ENCODE data around the gene RNF187. TPM values are rescaled to one million over a fixed set of nuclear protein-coding genes. Genes with fewer than 3 reads are reported as not detected.

The RNF187 gene
- total RNA-seq, 1 donor from 2014 or later: 153 TPM

GRCh38 chr1:228455715-228456114 is 31.5 kb upstream of the RNF187 start:
- no peak for DNase-seq (ENCODE audit: low spot score)
- Mint-ChIP-seq H3K36me3 (ENCODE audit: low read depth, unreplicated experiment) (peaks cover 6% of the 10 kb centered on the region), H3K4me1 (ENCODE audit: unreplicated experiment) (peaks cover 15% of the 10 kb centered on the region), H3K9me3 (ENCODE audit: unreplicated experiment) (no peaks in the 10 kb centered on the region), H3K4me3 (ENCODE audit: unreplicated experiment) (no peak overlapping the region), H3K27ac (ENCODE audit: unreplicated experiment) (no peak overlapping the region), H3K27me3 (ENCODE audit: unreplicated experiment) (peaks cover 8% of the 10 kb centered on the region)
- TF ChIP-seq, protein P1, sequence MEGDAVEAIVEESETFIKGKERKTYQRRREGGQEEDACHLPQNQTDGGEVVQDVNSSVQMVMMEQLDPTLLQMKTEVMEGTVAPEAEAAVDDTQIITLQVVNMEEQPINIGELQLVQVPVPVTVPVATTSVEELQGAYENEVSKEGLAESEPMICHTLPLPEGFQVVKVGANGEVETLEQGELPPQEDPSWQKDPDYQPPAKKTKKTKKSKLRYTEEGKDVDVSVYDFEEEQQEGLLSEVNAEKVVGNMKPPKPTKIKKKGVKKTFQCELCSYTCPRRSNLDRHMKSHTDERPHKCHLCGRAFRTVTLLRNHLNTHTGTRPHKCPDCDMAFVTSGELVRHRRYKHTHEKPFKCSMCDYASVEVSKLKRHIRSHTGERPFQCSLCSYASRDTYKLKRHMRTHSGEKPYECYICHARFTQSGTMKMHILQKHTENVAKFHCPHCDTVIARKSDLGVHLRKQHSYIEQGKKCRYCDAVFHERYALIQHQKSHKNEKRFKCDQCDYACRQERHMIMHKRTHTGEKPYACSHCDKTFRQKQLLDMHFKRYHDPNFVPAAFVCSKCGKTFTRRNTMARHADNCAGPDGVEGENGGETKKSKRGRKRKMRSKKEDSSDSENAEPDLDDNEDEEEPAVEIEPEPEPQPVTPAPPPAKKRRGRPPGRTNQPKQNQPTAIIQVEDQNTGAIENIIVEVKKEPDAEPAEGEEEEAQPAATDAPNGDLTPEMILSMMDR (IDR thresholded peaks at IDR 0.05; ENCODE audit: unreplicated experiment): no peak

DNA sequence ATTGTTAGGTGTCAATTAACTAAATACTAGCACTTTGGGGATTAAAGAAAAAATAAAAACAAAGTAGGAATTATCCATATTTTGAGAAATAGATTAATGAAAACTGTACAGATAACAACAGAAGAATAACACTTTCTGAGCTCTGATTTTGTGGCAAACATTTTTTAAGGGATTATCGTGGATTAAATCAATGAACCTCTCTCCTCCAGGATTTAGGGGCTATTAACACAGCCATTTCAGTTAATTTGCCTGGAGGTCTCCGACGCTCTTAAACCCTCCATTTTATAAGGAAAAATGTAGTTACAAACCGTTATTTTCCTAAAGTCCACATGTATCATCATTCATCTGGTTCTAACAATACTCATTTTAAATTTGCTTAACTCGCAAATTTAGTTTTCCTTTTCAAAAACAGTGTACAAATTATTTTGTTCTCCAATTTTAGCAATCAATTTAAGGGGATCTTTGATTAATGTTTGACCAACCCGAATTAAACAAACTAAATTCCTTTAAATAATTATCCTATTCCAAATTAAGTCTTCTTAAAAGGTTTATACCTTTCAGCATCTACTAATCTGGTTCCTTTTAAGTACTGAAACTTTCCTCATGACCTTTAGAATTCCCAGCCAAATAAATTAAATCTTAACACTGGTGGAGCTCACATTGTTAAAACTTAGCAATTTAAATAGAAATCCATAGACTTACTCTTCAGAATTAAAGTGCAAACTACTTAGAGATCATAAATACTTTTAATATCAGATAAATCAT is 30.7 kb upstream of the RNF187 start:
- TF ChIP-seq, protein P1 (IDR thresholded peaks at IDR 0.05; ENCODE audit: unreplicated experiment): no peak
- Mint-ChIP-seq H3K27ac (ENCODE audit: unreplicated experiment) (no peak overlapping the region), H3K4me3 (ENCODE audit: unreplicated experiment) (peak overlapping the region; percentile 94), H3K4me1 (ENCODE audit: unreplicated experiment) (peaks cover 15% of the 10 kb centered on the region), H3K27me3 (ENCODE audit: unreplicated experiment) (peaks cover 8% of the 10 kb centered on the region), H3K36me3 (ENCODE audit: low read depth, unreplicated experiment) (peaks cover 6% of the 10 kb centered on the region), H3K9me3 (ENCODE audit: unreplicated experiment) (no peaks in the 10 kb centered on the region)
- DNase-seq (ENCODE audit: low spot score): no peak

GRCh38 chr1:228457017-228457395 is 30.2 kb upstream of the RNF187 start:
- Mint-ChIP-seq H3K4me1 (ENCODE audit: unreplicated experiment) (peaks cover 15% of the 10 kb centered on the region), H3K27ac (ENCODE audit: unreplicated experiment) (no peak overlapping the region), H3K36me3 (ENCODE audit: low read depth, unreplicated experiment) (peaks cover 6% of the 10 kb centered on the region), H3K9me3 (ENCODE audit: unreplicated experiment) (no peaks in the 10 kb centered on the region), H3K4me3 (ENCODE audit: unreplicated experiment) (peak overlapping the region; percentile 94), H3K27me3 (ENCODE audit: unreplicated experiment) (peaks cover 8% of the 10 kb centered on the region)
- no peak for DNase-seq (ENCODE audit: low spot score)
- TF ChIP-seq, protein P1 (IDR thresholded peaks at IDR 0.05; ENCODE audit: unreplicated experiment): no peak

- H3K36me3 Mint-ChIP-seq (ENCODE audit: low read depth, unreplicated experiment): peaks cover 6% of the 10 kb centered on the region
- peaks cover 8% of the 10 kb centered on the region for H3K27me3 Mint-ChIP-seq (ENCODE audit: unreplicated experiment)
- peaks cover 15% of the 10 kb centered on the region for H3K4me1 Mint-ChIP-seq (ENCODE audit: unreplicated experiment)
Observed at GRCh38 chr1:228457396-228458176, 29.6 kb upstream of the RNF187 start.

More at GRCh38 chr1:228457396-228458176, 29.6 kb upstream of the RNF187 start:
- peak overlapping the region; percentile 94 for H3K4me3 Mint-ChIP-seq (ENCODE audit: unreplicated experiment)
- H3K9me3 Mint-ChIP-seq (ENCODE audit: unreplicated experiment): no peaks in the 10 kb centered on the region
- H3K27ac Mint-ChIP-seq (ENCODE audit: unreplicated experiment): peak overlapping the region; percentile 91
- TF ChIP-seq, protein P1 (IDR thresholded peaks at IDR 0.05; ENCODE audit: unreplicated experiment): peak; percentile 49
- DNase-seq (ENCODE audit: low spot score): peak; percentile 78
